IMR-90 (cell line): ENCODE data around the gene JPT1. TPM values are rescaled to one million over a fixed set of nuclear protein-coding genes. Genes with fewer than 3 reads are reported as not detected.
A peak's percentile ranks its signal among the peaks of the same experiment; 100 is the strongest.

Experiments
- POLR2A ChIP-seq: IDR thresholded peaks from 2 replicates; pipeline ENCODE4 v1.6.1; 2012; ENCODE audit warnings: mild to moderate bottlenecking, low read depth, low read length
- polyA plus RNA-seq, 3 experiments: library from polyadenylated mRNA; depleted of rRNA; stranded (reverse); fragments of >200 nt; gene quantifications; 2 replicates each; pipeline ENCODE4 v1.2.3, GENCODE V29; 2012; ENCODE audit warnings: low replicate concordance in 1 of 3
- total RNA-seq: library from RNA; depleted of rRNA; stranded (reverse); fragments of >200 nt; gene quantifications from 2 replicates; pipeline ENCODE4 v1.2.3, GENCODE V29; 2012
- TF ChIP-seq, protein P1 (sequence below): conservative IDR thresholded peaks from 2 replicates; pipeline ENCODE4 v1.5.1; 2012; ENCODE audit warnings: mild to moderate bottlenecking, low read depth, low read length, improper control_type of control experiment

The JPT1 gene
- total and polyA plus RNA-seq, 2 of the 4 experiments (the other 2 are of a cell fraction): 118 to 272 TPM

DNA sequence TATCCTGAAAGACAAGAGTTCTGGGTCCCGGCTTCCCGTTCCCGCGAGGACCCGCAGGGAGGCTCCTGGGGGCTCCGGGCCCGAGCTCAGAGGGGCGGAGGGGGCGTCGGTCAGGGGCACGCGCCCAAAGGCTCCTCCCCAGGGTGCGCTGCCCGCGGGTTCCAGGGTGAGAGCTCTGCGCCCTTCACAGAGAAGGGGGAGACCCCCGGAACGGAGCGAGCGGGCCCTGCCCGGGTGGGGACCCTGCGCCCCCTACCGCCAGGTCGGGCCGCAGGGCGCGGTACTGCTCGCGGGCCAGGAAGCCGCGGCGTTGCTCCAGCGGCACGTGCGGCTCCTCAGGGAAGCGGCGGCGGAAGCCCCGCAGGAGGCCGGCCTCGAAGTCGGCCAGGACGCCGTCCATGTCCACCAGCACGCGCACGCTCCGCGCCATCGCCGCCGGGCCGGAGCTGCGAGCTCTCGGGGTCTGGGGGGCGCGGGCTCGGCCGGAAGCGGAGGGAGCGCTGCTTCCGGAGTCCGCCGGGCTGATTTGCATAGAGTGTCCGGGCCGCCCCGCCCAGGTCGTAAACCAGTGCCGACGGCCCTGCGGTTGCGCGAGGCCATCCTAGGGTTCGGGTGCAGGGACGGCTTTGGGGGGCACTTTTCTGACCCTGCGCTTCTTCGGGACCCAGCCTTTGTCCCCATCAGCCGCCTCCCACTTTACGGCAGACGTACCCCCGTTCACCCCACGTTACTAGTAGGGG lies 22.9 kb downstream of the JPT1 start, which contains the start of gene NT5C (continued):
- TF ChIP-seq, protein P1, sequence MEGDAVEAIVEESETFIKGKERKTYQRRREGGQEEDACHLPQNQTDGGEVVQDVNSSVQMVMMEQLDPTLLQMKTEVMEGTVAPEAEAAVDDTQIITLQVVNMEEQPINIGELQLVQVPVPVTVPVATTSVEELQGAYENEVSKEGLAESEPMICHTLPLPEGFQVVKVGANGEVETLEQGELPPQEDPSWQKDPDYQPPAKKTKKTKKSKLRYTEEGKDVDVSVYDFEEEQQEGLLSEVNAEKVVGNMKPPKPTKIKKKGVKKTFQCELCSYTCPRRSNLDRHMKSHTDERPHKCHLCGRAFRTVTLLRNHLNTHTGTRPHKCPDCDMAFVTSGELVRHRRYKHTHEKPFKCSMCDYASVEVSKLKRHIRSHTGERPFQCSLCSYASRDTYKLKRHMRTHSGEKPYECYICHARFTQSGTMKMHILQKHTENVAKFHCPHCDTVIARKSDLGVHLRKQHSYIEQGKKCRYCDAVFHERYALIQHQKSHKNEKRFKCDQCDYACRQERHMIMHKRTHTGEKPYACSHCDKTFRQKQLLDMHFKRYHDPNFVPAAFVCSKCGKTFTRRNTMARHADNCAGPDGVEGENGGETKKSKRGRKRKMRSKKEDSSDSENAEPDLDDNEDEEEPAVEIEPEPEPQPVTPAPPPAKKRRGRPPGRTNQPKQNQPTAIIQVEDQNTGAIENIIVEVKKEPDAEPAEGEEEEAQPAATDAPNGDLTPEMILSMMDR: peak; percentile 62
- peak; percentile 54; the same call in 1 of the 2 replicates for TF ChIP-seq POLR2A
